MCF 10A (cell line): Measurements from ENCODE around the gene KRT85. TPM values are rescaled to one million over a fixed set of nuclear protein-coding genes. Genes with fewer than 3 reads are reported as not detected.

Experiments used
- BruUV-seq: library from RNA; stranded (reverse); fragments of 400-500 nt; replicated peaks from 2 replicates; lab custom pipeline; 2021; lab: Mats Ljungman, UMichigan
- CTCF ChIA-PET: fragments of 300-600 bp; sonication (Branson Sonifier 250); formaldehyde crosslinking; extraction: SDS; loops from one replicate; lab custom pipeline; 2021; ENCODE audit warnings: antibody characterized with exemption, inconsistent platforms; lab: Yijun Ruan, JAX
- POLR2A ChIA-PET: fragments of 300-600, 350-650 bp; sonication (Branson Sonifier 250); formaldehyde crosslinking; extraction: SDS; loops from one replicate; lab custom pipeline; 2020; ENCODE audit warnings: antibody characterized with exemption, inconsistent platforms; lab: Yijun Ruan, JAX
- DNase-seq: peaks from one replicate; pipeline ENCODE4 v3.0.0-alpha.2; 2018; ENCODE audit not compliant: unreplicated experiment
- H3K27ac Mint-ChIP-seq: one replicate; pipeline ENCODE4 v1.8.0; 2022; ENCODE audit warnings: mild to moderate bottlenecking, low read depth, mixed read lengths; ENCODE audit not compliant: unreplicated experiment
- H3K27me3 Mint-ChIP-seq: one replicate; pipeline ENCODE4 v1.8.0; 2022; ENCODE audit warnings: mixed read lengths; ENCODE audit not compliant: insufficient read depth, unreplicated experiment
- H3K36me3 Mint-ChIP-seq: one replicate; pipeline ENCODE4 v1.8.0; 2022; ENCODE audit warnings: mild to moderate bottlenecking, moderate library complexity, mixed read lengths; ENCODE audit not compliant: insufficient read depth, unreplicated experiment
- H3K4me1 Mint-ChIP-seq: one replicate; pipeline ENCODE4 v1.8.0; 2022; ENCODE audit warnings: mixed read lengths; ENCODE audit not compliant: insufficient read depth, unreplicated experiment
- H3K4me3 Mint-ChIP-seq: one replicate; pipeline ENCODE4 v1.8.0; 2022; ENCODE audit warnings: mild to moderate bottlenecking, moderate library complexity, mixed read lengths; ENCODE audit not compliant: unreplicated experiment
- H3K9me3 Mint-ChIP-seq: one replicate; pipeline ENCODE4 v1.8.0; 2022; ENCODE audit warnings: mixed read lengths; ENCODE audit not compliant: unreplicated experiment
- CTCF ChIP-seq: fragments of 200-600 bp; IDR thresholded peaks from one replicate; pipeline ENCODE4 v1.8.0; 2022; ENCODE audit warnings: antibody characterized with exemption, mild to moderate bottlenecking; ENCODE audit not compliant: unreplicated experiment
- intact Hi-C: fragments of 100-400 bp; cut with micrococcal nuclease; formaldehyde crosslinking; loops from 2 replicates; pipeline ENCODE4 v1.14.1; 2022
- total RNA-seq: library from RNA; stranded (reverse); gene quantifications from 2 replicates; pipeline ENCODE4 v1.2.3, GENCODE V29; 2022

Gene KRT85
- total RNA-seq, 1 experiment from 2014 or later = 0.23 TPM

- H3K36me3 Mint-ChIP-seq = no peaks in the 10 kb centered on the region
- BruUV-seq = no TSS peak
- no peaks in the 10 kb centered on the region for H3K9me3 Mint-ChIP-seq
- no peak for DNase-seq
- no peak overlapping the region for H3K27ac Mint-ChIP-seq
- TF ChIP-seq CTCF = no peak
- no peak overlapping the region for H3K4me3 Mint-ChIP-seq
- POLR2A ChIA-PET = no interaction called here
- no peaks in the 10 kb centered on the region for H3K4me1 Mint-ChIP-seq
- CTCF ChIA-PET = no interaction called here
- intact Hi-C loops = no loop called here
- H3K27me3 Mint-ChIP-seq = peaks cover 12% of the 10 kb centered on the region
Measured at GRCh38 chr12:52407918-52408317, 40.6 kb upstream of the KRT85 start.

DNA sequence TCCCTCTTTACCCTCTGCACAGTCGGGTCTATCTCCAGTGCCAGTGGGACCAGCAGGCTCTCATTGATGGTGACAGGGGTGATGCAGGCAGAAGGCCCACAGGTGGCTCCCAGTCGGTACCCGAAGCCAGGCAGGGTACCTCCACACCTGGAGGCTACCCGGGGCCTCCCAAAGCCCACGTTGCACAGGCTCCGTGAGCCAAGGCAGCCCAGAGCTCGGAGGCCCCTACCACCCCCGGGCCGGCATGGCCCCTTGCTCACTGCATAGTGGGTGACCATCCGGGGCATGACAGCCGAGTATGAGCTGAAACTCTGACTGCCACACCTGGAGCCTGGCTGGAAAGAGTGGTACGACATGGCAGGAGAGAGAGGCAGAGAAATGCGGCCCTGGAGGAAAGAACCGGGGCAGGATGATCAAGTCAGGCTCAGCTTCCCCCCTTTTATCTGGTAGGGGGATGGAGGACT, 38.7 kb upstream of the KRT85 start, which contains the start of gene KRT82:
Gene KRT82 (minus strand): TSS at position 414 of the 464 bp plus-strand sequence. CDS start 58 bp downstream, at position 356.
- H3K4me3 Mint-ChIP-seq = no peak within 1 kb of the TSS
- intact Hi-C loops = no loop called here
- no peak for TF ChIP-seq CTCF
- DNase-seq = no peak
- POLR2A ChIA-PET = no interaction called here
- peaks cover 12% of the 10 kb centered on the region for H3K27me3 Mint-ChIP-seq
- CTCF ChIA-PET = interaction anchor here (1.3 kb wide), 1 partner anchor 127 kb away, joined by 5 read pairs; no protein-coding TSS in a partner anchor
- H3K4me1 Mint-ChIP-seq = no peaks in the 10 kb centered on the region
- H3K9me3 Mint-ChIP-seq = no peaks in the 10 kb centered on the region
- H3K36me3 Mint-ChIP-seq = no peaks in the 10 kb centered on the region
- BruUV-seq = no TSS peak
- H3K27ac Mint-ChIP-seq = no peak within 1 kb of the TSS

- BruUV-seq = no TSS peak
- no peak for DNase-seq
- CTCF ChIA-PET = interaction anchor here (0.8 kb wide), 1 partner anchor 89 kb away, joined by 4 read pairs; no protein-coding TSS in a partner anchor
- Mint-ChIP-seq H3K4me3 (no peak overlapping the region), H3K4me1 (no peaks in the 10 kb centered on the region), H3K9me3 (no peaks in the 10 kb centered on the region), H3K27ac (no peak overlapping the region), H3K36me3 (no peaks in the 10 kb centered on the region), H3K27me3 (peaks cover 12% of the 10 kb centered on the region)
- intact Hi-C loops = no loop called here
- no peak for TF ChIP-seq CTCF
- POLR2A ChIA-PET = interaction anchor here (1.6 kb wide), 1 partner anchor 89 kb away, joined by 4 read pairs; no protein-coding TSS in a partner anchor
Measured at GRCh38 chr12:52404951-52405350, 37.7 kb upstream of the KRT85 start.

DNA sequence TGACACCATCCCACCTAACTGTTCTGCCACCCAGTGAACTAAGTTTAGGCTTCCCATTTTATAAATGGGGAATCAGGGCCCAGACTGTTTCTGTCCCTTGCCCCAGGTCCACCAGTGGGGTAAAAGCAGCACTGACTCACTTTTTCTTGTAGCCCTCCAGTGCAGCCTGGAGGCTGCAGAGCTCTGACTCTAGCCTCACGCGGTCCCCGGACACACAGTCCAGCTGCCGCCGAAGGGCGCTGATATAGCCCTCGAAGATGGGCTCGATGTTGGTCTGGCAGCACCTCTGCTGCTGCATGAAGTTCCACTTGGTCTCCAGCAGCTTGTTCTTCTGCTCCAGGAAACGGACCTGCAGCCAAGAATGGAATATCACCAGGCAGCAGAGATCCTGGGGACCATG, 36.3 kb upstream of the KRT85 start:
- DNase-seq = no peak
- TF ChIP-seq CTCF = no peak
- BruUV-seq = no TSS peak
- CTCF ChIA-PET = interaction anchor here (0.9 kb wide), 1 partner anchor 20 kb away, joined by 3 read pairs; no protein-coding TSS in a partner anchor
- Mint-ChIP-seq H3K36me3 (no peaks in the 10 kb centered on the region), H3K27me3 (peaks cover 6% of the 10 kb centered on the region), H3K4me3 (no peak overlapping the region), H3K4me1 (no peaks in the 10 kb centered on the region), H3K27ac (no peak overlapping the region), H3K9me3 (no peaks in the 10 kb centered on the region)
- POLR2A ChIA-PET = interaction anchor here (1.1 to 1.6 kb wide), 2 partner anchors 9 to 91 kb away, joined by 4 read pairs; no protein-coding TSS in a partner anchor
- intact Hi-C loops = no loop called here
